Measurements from ENCODE around the gene XRCC1.
"Not testable (repeated sequence)": the region's sequence is repeated elsewhere in the genome, so short reads cannot be mapped to it uniquely, and the experiment has no call there.

The XRCC1 gene

GRCh38 chr19:43575156-43575950 is at the start of gene XRCC1, which contains the start of gene PINLYP:
TSS of gene XRCC1 (minus strand) at chr19:43575527. CDS start at chr19:43575458, 69 bp downstream.
TSS of gene PINLYP (plus strand) at chr19:43575801. CDS start at chr19:43577192, 1,391 bp downstream.
- peak; percentile 99 for DNase-seq

GRCh38 chr19:43624933-43625332 is 49.6 kb upstream of the XRCC1 start:
- peak; percentile 45 for DNase-seq

GRCh38 chr19:43623889-43624670 is 48.8 kb upstream of the XRCC1 start:
- no peak for DNase-seq

- no peak for DNase-seq
Measured at GRCh38 chr19:43622956-43623355, 47.6 kb upstream of the XRCC1 start.

- no peak for DNase-seq
Measured at GRCh38 chr19:43622070-43622469, 46.7 kb upstream of the XRCC1 start.

- no peak for DNase-seq
Measured at GRCh38 chr19:43620061-43621001, 45.0 kb upstream of the XRCC1 start.

- peak; percentile 93 for DNase-seq
Measured at GRCh38 chr19:43619262-43620060, 44.1 kb upstream of the XRCC1 start, which contains the start of gene ZNF428. TSS of gene ZNF428 (minus strand) at chr19:43619629. CDS start at chr19:43614304, 5,325 bp downstream.

GRCh38 chr19:43618921-43619261 is 43.6 kb upstream of the XRCC1 start:
- DNase-seq = no peak

GRCh38 chr19:43616954-43617353 is 41.6 kb upstream of the XRCC1 start:
- no peak for DNase-seq

- DNase-seq = no peak
Measured at GRCh38 chr19:43616306-43616705, 41.0 kb upstream of the XRCC1 start.

- DNase-seq = no peak
Measured at GRCh38 chr19:43612374-43612773, 37.0 kb upstream of the XRCC1 start.

GRCh38 chr19:43611788-43612187 is 36.5 kb upstream of the XRCC1 start, which contains the start of gene SRRM5:
TSS of gene SRRM5 (plus strand) at chr19:43612088. CDS start at chr19:43612122, 34 bp downstream.
- no peak for DNase-seq

GRCh38 chr19:43610493-43610892 is 35.2 kb upstream of the XRCC1 start:
- no peak for DNase-seq

- no peak for DNase-seq
Measured at GRCh38 chr19:43609872-43610271, 34.5 kb upstream of the XRCC1 start.

GRCh38 chr19:43607238-43608205 is 32.2 kb upstream of the XRCC1 start:
- DNase-seq = no peak

GRCh38 chr19:43606569-43607229 is 31.4 kb upstream of the XRCC1 start:
- DNase-seq = peak; percentile 61

GRCh38 chr19:43605875-43606568 is 30.7 kb upstream of the XRCC1 start:
- no peak for DNase-seq

- DNase-seq = not testable (repeated sequence)
Measured at GRCh38 chr19:43600326-43600725, 25.0 kb upstream of the XRCC1 start.

GRCh38 chr19:43599635-43600295 is 24.4 kb upstream of the XRCC1 start:
- DNase-seq = no peak

All from right hindlimb (tissue), 1 donor.